Measurements from ENCODE around the gene SSX2IP. TPM values are rescaled to one million over a fixed set of nuclear protein-coding genes. Genes with fewer than 3 reads are reported as not detected.
"Not testable (repeated sequence)": the region's sequence is repeated elsewhere in the genome, so short reads cannot be mapped to it uniquely, and the experiment has no call there.

The SSX2IP gene
- total and polyA plus RNA-seq, 2 experiments from 2014 or later = 12.3 to 20.5 TPM

- H3K4me3 ChIP-seq = no peak overlapping the region
- H3K4me1 ChIP-seq (ENCODE audit: low read depth) = no peaks in the 10 kb centered on the region
- no peak overlapping the region for H3K27ac ChIP-seq
- no peaks in the 10 kb centered on the region for H3K27me3 ChIP-seq
- TF ChIP-seq CTCF (IDR thresholded peaks at IDR 0.05; ENCODE audit: low read depth, low read length) = no peak
- no peaks in the 10 kb centered on the region for H3K9me3 ChIP-seq (ENCODE audit: low read depth)
- peaks cover 17% of the 10 kb centered on the region for H3K36me3 ChIP-seq
- peak in 1 of 2 donors; percentile 21 for DNase-seq (ENCODE audit: low read depth in 1 of 2, low spot score in 1 of 2)
Measured at GRCh38 chr1:84665703-84666317, 24.5 kb downstream of the SSX2IP start.

GRCh38 chr1:84653130-84653677 lies 37.1 kb downstream of the SSX2IP start:
- DNase-seq (ENCODE audit: low read depth in 1 of 2, low spot score in 1 of 2) = no peak
- no peak for TF ChIP-seq CTCF (IDR thresholded peaks at IDR 0.05; ENCODE audit: low read depth, low read length)
- peaks cover 34% of the 10 kb centered on the region for H3K36me3 ChIP-seq
- no peaks in the 10 kb centered on the region for H3K4me1 ChIP-seq (ENCODE audit: low read depth)
- H3K27ac ChIP-seq = no peak overlapping the region
- no peak overlapping the region for H3K4me3 ChIP-seq
- H3K27me3 ChIP-seq = no peaks in the 10 kb centered on the region
- H3K9me3 ChIP-seq (ENCODE audit: low read depth) = no peaks in the 10 kb centered on the region

- DNase-seq (ENCODE audit: low read depth in 1 of 2, low spot score in 1 of 2) = no peak
- H3K4me1 ChIP-seq (ENCODE audit: low read depth) = peaks cover 19% of the 10 kb centered on the region
- H3K36me3 ChIP-seq = peaks cover 7% of the 10 kb centered on the region
- TF ChIP-seq CTCF (IDR thresholded peaks at IDR 0.05; ENCODE audit: low read depth, low read length) = no peak
- H3K27me3 ChIP-seq = no peaks in the 10 kb centered on the region
- H3K9me3 ChIP-seq (ENCODE audit: low read depth) = no peaks in the 10 kb centered on the region
- H3K27ac ChIP-seq = peak overlapping the region; percentile 85
- no peak overlapping the region for H3K4me3 ChIP-seq
Measured at GRCh38 chr1:84644472-84644871, 45.8 kb downstream of the SSX2IP start.

GRCh38 chr1:84643183-84643582 lies 47.1 kb downstream of the SSX2IP start:
- DNase-seq (ENCODE audit: low read depth in 1 of 2, low spot score in 1 of 2) = peak in 1 of 2 donors; percentile 13
- H3K27me3 ChIP-seq = no peaks in the 10 kb centered on the region
- H3K9me3 ChIP-seq (ENCODE audit: low read depth) = no peaks in the 10 kb centered on the region
- no peak overlapping the region for H3K4me3 ChIP-seq
- peak overlapping the region; percentile 85 for H3K27ac ChIP-seq
- peaks cover 19% of the 10 kb centered on the region for H3K4me1 ChIP-seq (ENCODE audit: low read depth)
- no peak for TF ChIP-seq CTCF (IDR thresholded peaks at IDR 0.05; ENCODE audit: low read depth, low read length)
- H3K36me3 ChIP-seq = peaks cover 7% of the 10 kb centered on the region

GRCh38 chr1:84642774-84643173 lies 47.5 kb downstream of the SSX2IP start:
- peak in 1 of 2 donors; percentile 36 for DNase-seq (ENCODE audit: low read depth in 1 of 2, low spot score in 1 of 2)
- TF ChIP-seq CTCF (IDR thresholded peaks at IDR 0.05; ENCODE audit: low read depth, low read length) = no peak

GRCh38 chr1:84639731-84640130 lies 50.5 kb downstream of the SSX2IP start:
- not testable (repeated sequence) for H3K9me3 ChIP-seq (ENCODE audit: low read depth); H3K36me3 ChIP-seq; H3K27ac ChIP-seq; H3K27me3 ChIP-seq; DNase-seq (ENCODE audit: low read depth in 1 of 2, low spot score in 1 of 2); H3K4me3 ChIP-seq
- peaks cover 24% of the 10 kb centered on the region for H3K4me1 ChIP-seq (ENCODE audit: low read depth)

More at GRCh38 chr1:84642774-84643173, 47.5 kb downstream of the SSX2IP start:
- peaks cover 19% of the 10 kb centered on the region for H3K4me1 ChIP-seq (ENCODE audit: low read depth)
- H3K36me3 ChIP-seq = peaks cover 7% of the 10 kb centered on the region
- H3K27me3 ChIP-seq = no peaks in the 10 kb centered on the region
- H3K27ac ChIP-seq = peak overlapping the region; percentile 85
- no peak overlapping the region for H3K4me3 ChIP-seq
- H3K9me3 ChIP-seq (ENCODE audit: low read depth) = no peaks in the 10 kb centered on the region
